ELR (cell line): ENCODE results near the gene SECTM1.

ENCODE experiments used
- DNase-seq: peaks from one replicate; pipeline ENCODE4 v3.0.0-alpha.2; 2015; ENCODE audit warnings: low read depth

Gene SECTM1

GRCh38 chr17:82328141-82328993 is 5.2 kb downstream of the SECTM1 start:
- no peak for DNase-seq

GRCh38 chr17:82327757-82328140 is 5.8 kb downstream of the SECTM1 start:
- no peak for DNase-seq

GRCh38 chr17:82327289-82327688 is 6.3 kb downstream of the SECTM1 start:
- DNase-seq, result no peak

- no peak for DNase-seq
These were observed 8.0 kb downstream of the SECTM1 start for GRCh38 chr17:82325286-82326180.

GRCh38 chr17:82324566-82325285 is 8.8 kb downstream of the SECTM1 start:
- DNase-seq, result no peak

- no peak for DNase-seq
These were observed 9.9 kb downstream of the SECTM1 start for GRCh38 chr17:82323514-82324234.

GRCh38 chr17:82322526-82323453 is 10.8 kb downstream of the SECTM1 start:
- DNase-seq, result no peak

GRCh38 chr17:82321947-82322466 is 11.6 kb downstream of the SECTM1 start:
- DNase-seq, result no peak

- DNase-seq, result peak; percentile 44
These were observed 12.3 kb downstream of the SECTM1 start for GRCh38 chr17:82320956-82321927.

GRCh38 chr17:82320140-82320840 is 13.3 kb downstream of the SECTM1 start:
- DNase-seq, result no peak

- DNase-seq, result no peak
These were observed 13.9 kb downstream of the SECTM1 start for GRCh38 chr17:82319619-82320062.

- DNase-seq, result no peak
These were observed 14.6 kb downstream of the SECTM1 start for GRCh38 chr17:82318772-82319606.

- no peak for DNase-seq
These were observed 15.4 kb downstream of the SECTM1 start for GRCh38 chr17:82318169-82318498.

GRCh38 chr17:82317394-82318168 is 16.0 kb downstream of the SECTM1 start, which contains the start of gene CD7:
TSS of gene CD7 (minus strand) at chr17:82317608. CDS start at chr17:82317495, 113 bp downstream.
- DNase-seq, result no peak

- no peak for DNase-seq
These were observed 16.7 kb downstream of the SECTM1 start for GRCh38 chr17:82316651-82317393.
